Body of pancreas (tissue), 4 donors: ENCODE measurements around the gene C3orf85.

Source experiments
- POLR2A ChIP-seq, 3 donors: fragments of 450-650 bp; IDR thresholded peaks; one replicate each; pipeline ENCODE4 v1.6.1; 2016; ENCODE audit warnings: antibody characterized with exemption in 3 of 3, mild to moderate bottlenecking in 2 of 3
- TF ChIP-seq, protein P1 (sequence below), 7 experiments: fragments of 450-650 bp in 4 of 7; fragments of 200-600 bp in 3 of 7; sonication (generic) in 3 of 7; IDR thresholded peaks; one replicate each; pipeline ENCODE4 v1.5.1; 2016 to 2019; ENCODE audit warnings: antibody characterized with exemption in 7 of 7

DNA sequence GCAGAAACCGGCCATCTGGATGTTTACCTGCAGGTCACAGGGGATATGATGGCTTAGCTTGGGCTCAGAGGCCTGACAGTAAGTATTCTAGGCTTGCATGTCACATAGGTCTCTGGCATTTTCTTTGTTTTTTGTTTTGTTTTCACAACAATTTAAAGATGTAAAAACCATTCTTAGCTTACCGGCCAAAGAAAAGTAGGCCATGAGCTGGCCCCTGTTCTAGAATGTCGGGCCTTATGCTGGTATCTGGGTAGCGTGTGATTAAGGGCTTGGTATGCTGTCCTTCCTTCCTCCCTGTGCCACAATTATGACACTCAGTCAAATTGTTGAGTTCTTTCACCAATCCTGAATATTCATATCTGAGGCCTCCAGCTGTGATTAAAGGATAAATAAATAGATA is 40.2 kb downstream of the C3orf85 start:
- TF ChIP-seq POLR2A (IDR thresholded peaks at IDR 0.05): no peak
- TF ChIP-seq, protein P1, sequence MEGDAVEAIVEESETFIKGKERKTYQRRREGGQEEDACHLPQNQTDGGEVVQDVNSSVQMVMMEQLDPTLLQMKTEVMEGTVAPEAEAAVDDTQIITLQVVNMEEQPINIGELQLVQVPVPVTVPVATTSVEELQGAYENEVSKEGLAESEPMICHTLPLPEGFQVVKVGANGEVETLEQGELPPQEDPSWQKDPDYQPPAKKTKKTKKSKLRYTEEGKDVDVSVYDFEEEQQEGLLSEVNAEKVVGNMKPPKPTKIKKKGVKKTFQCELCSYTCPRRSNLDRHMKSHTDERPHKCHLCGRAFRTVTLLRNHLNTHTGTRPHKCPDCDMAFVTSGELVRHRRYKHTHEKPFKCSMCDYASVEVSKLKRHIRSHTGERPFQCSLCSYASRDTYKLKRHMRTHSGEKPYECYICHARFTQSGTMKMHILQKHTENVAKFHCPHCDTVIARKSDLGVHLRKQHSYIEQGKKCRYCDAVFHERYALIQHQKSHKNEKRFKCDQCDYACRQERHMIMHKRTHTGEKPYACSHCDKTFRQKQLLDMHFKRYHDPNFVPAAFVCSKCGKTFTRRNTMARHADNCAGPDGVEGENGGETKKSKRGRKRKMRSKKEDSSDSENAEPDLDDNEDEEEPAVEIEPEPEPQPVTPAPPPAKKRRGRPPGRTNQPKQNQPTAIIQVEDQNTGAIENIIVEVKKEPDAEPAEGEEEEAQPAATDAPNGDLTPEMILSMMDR (IDR thresholded peaks at IDR 0.05): no peak
